Trophoblast cell (in vitro differentiated cells and primary cell): ENCODE measurements around the gene MAMLD1.

Source experiments
- DNase-seq, 2 donors: peaks; one replicate each; pipeline ENCODE4 v3.0.0-alpha.2; 2016
- H2AFZ ChIP-seq: 2 replicates; pipeline ENCODE4 v1.6.1; 2013; ENCODE audit warnings: low read length, moderate library complexity, mild to moderate bottlenecking; ENCODE audit not compliant: insufficient read depth, poor library complexity
- H2AK5ac ChIP-seq: 2 replicates; pipeline ENCODE4 v1.6.1; 2013; ENCODE audit warnings: mild to moderate bottlenecking, low read length
- H2BK120ac ChIP-seq: 2 replicates; pipeline ENCODE4 v1.6.1; 2013; ENCODE audit warnings: low read length, mild to moderate bottlenecking, moderate library complexity; ENCODE audit not compliant: insufficient read depth, poor library complexity
- H2BK12ac ChIP-seq: 2 replicates; pipeline ENCODE4 v1.6.1; 2013; ENCODE audit warnings: mild to moderate bottlenecking, low read length, moderate library complexity
- H2BK5ac ChIP-seq: 2 replicates; pipeline ENCODE4 v1.6.1; 2013; ENCODE audit warnings: low read length, low read depth, moderate library complexity, mild to moderate bottlenecking; ENCODE audit not compliant: poor library complexity
- H3K14ac ChIP-seq: 2 replicates; pipeline ENCODE4 v1.6.1; 2013; ENCODE audit warnings: mild to moderate bottlenecking, low read length
- H3K18ac ChIP-seq: 2 replicates; pipeline ENCODE4 v1.6.1; 2013; ENCODE audit warnings: mild to moderate bottlenecking, low read length
- H3K23ac ChIP-seq: 2 replicates; pipeline ENCODE4 v1.6.1; 2013; ENCODE audit warnings: low read length
- H3K27ac ChIP-seq: 2 replicates; pipeline ENCODE4 v1.5.1; 2013; ENCODE audit warnings: low read depth, mild to moderate bottlenecking, inconsistent platforms, low read length, moderate library complexity
- H3K27me3 ChIP-seq: 2 replicates; pipeline ENCODE4 v1.6.1; 2013; ENCODE audit warnings: inconsistent platforms, mild to moderate bottlenecking, low read length, moderate library complexity; ENCODE audit not compliant: insufficient read depth
- H3K36me3 ChIP-seq, 2 experiments: 1 replicate in 1 of 2; 2 replicates in 1 of 2; pipeline ENCODE4 v1.6.1; 2013; ENCODE audit warnings: low read length in 2 of 2, mild to moderate bottlenecking in 2 of 2, moderate library complexity in 1 of 2; ENCODE audit not compliant: insufficient read depth in 2 of 2, control insufficient read depth in 1 of 2
- H3K4ac ChIP-seq: 2 replicates; pipeline ENCODE4 v1.6.1; 2013; ENCODE audit warnings: low read depth, mild to moderate bottlenecking, low read length, moderate library complexity
- H3K4me1 ChIP-seq, 2 experiments: 1 replicate in 1 of 2; 2 replicates in 1 of 2; pipeline ENCODE4 v1.6.1; 2013; ENCODE audit warnings: low read length in 2 of 2, mild to moderate bottlenecking in 2 of 2, moderate library complexity in 1 of 2; ENCODE audit not compliant: insufficient read depth in 2 of 2, control insufficient read depth in 1 of 2
- H3K4me2 ChIP-seq: 2 replicates; pipeline ENCODE4 v1.6.1; 2013; ENCODE audit warnings: inconsistent platforms, mild to moderate bottlenecking, low read length, moderate library complexity
- H3K4me3 ChIP-seq: 2 replicates; pipeline ENCODE4 v1.5.1; 2013; ENCODE audit warnings: mild to moderate bottlenecking, low read depth, low read length, inconsistent platforms
- H3K79me1 ChIP-seq: one replicate; pipeline ENCODE4 v1.6.1; 2013; ENCODE audit warnings: low read length
- H3K79me2 ChIP-seq: 2 replicates; pipeline ENCODE4 v1.6.1; 2013; ENCODE audit warnings: low read length, mild to moderate bottlenecking; ENCODE audit not compliant: control insufficient read depth, insufficient read depth, poor library complexity
- H3K9ac ChIP-seq: 2 replicates; pipeline ENCODE4 v1.6.1; 2013; ENCODE audit warnings: mild to moderate bottlenecking, low read length
- H3K9me3 ChIP-seq: 2 replicates; pipeline ENCODE4 v1.6.1; 2013; ENCODE audit warnings: low read depth, mild to moderate bottlenecking, control low read depth, inconsistent platforms, low read length; ENCODE audit not compliant: insufficient read depth
- H4K12ac ChIP-seq: 2 replicates; pipeline ENCODE4 v1.6.1; 2013; ENCODE audit warnings: low read depth, mild to moderate bottlenecking, low read length, moderate library complexity
- H4K8ac ChIP-seq: 2 replicates; pipeline ENCODE4 v1.6.1; 2013; ENCODE audit warnings: low read depth, mild to moderate bottlenecking, low read length, moderate library complexity
- H4K91ac ChIP-seq: one replicate; pipeline ENCODE4 v1.6.1; 2013; ENCODE audit warnings: low read depth, mild to moderate bottlenecking, low read length, moderate library complexity
- WGBS: extraction: QIAGEN DNeasy Blood & Tissue Kit; methylation state at CpG from one replicate; pipeline ENCODE4 v1.1.7; 2013; ENCODE audit warnings: missing lambda C conversion rate; ENCODE audit not compliant: insufficient read length, insufficient coverage; ENCODE audit errors: extremely low coverage; 5-methylcytosine and 5-hydroxymethylcytosine counted together

MAMLD1 gene

DNA sequence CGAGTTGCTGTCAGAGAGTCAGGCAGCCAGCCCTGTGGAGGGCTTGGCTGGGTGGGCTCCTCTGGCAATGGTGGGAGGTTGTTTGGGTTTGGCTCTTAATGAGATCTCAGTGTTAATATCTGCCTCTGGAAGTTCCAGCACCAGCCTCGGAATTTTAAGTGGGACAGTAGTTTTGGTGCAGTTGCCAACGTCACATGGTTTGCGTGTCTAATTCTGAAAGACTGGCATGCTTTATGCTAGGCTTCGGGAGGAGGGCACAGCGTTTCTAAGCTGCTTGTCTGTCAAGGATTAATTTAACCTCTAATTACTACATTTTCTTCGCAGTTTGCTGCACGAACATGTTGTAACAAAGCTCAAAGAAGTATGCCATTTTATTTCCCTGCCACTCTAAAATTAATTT is 9.2 kb downstream of the MAMLD1 start:
- DNase-seq, result no peak
- no CpG with 5 or more reads among the region's 8 CpGs for WGBS
- Histone ChIP-seq H3K23ac (no peak overlapping the region), H4K12ac (no peak overlapping the region), H3K18ac (no peak overlapping the region), H3K4me3 (no peak overlapping the region), H4K8ac (no peak overlapping the region), H2BK120ac (no peak overlapping the region), H2AK5ac (no peak overlapping the region), H2BK5ac (no peak overlapping the region), H3K4me2 (no peak overlapping the region), H3K9me3 (no peaks in the 10 kb centered on the region), H2AFZ (no peak overlapping the region), H3K79me2 (no peaks in the 10 kb centered on the region), H3K79me1 (no peaks in the 10 kb centered on the region), H3K27ac (no peak overlapping the region), H4K91ac (no peak overlapping the region), H3K4ac (no peak overlapping the region), H3K36me3 (no peaks in the 10 kb centered on the region), H3K9ac (no peak overlapping the region), H2BK12ac (no peak overlapping the region), H3K4me1 (no peaks in the 10 kb centered on the region), H3K27me3 (no peaks in the 10 kb centered on the region), H3K14ac (no peak overlapping the region)

DNA sequence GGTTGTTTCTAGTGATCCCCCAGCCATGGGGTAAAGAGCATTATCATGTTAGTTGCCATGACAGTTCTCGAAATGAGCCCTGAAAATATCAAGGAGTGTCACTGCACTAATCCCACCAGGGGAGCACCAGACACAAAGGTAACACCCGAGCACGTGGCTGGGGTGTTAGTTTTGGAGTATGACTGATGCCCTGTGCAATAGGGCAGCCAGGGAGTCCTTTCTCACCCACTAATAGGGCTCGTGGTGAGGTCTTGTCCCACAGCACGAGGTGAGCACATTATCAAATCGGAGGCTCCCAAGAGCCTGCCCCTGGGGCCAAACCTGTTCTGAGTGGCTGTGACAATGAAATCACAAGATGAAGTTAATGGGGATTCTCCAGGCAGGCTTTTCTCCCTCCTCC is 9.6 kb downstream of the MAMLD1 start:
- no peak overlapping the region for H2AFZ ChIP-seq
- no peak overlapping the region for H3K9ac ChIP-seq
- H3K36me3 ChIP-seq, result no peaks in the 10 kb centered on the region
- H3K79me1 ChIP-seq, result no peaks in the 10 kb centered on the region
- no peak overlapping the region for H3K14ac ChIP-seq
- H3K27ac ChIP-seq, result no peak overlapping the region
- no peak overlapping the region for H2BK12ac ChIP-seq
- no peak overlapping the region for H4K12ac ChIP-seq
- H3K23ac ChIP-seq, result no peak overlapping the region
- H2AK5ac ChIP-seq, result no peak overlapping the region
- H3K18ac ChIP-seq, result no peak overlapping the region
- H3K4ac ChIP-seq, result no peak overlapping the region
- H3K79me2 ChIP-seq, result no peaks in the 10 kb centered on the region
- no peak overlapping the region for H2BK5ac ChIP-seq
- no CpG with 5 or more reads among the region's 6 CpGs for WGBS
- no peak overlapping the region for H3K4me3 ChIP-seq
- H2BK120ac ChIP-seq, result no peak overlapping the region
- H3K4me1 ChIP-seq, result no peaks in the 10 kb centered on the region
- no peak overlapping the region for H4K8ac ChIP-seq
- H4K91ac ChIP-seq, result no peak overlapping the region
- no peaks in the 10 kb centered on the region for H3K27me3 ChIP-seq
- DNase-seq, result no peak
- no peaks in the 10 kb centered on the region for H3K9me3 ChIP-seq
- H3K4me2 ChIP-seq, result no peak overlapping the region

DNA sequence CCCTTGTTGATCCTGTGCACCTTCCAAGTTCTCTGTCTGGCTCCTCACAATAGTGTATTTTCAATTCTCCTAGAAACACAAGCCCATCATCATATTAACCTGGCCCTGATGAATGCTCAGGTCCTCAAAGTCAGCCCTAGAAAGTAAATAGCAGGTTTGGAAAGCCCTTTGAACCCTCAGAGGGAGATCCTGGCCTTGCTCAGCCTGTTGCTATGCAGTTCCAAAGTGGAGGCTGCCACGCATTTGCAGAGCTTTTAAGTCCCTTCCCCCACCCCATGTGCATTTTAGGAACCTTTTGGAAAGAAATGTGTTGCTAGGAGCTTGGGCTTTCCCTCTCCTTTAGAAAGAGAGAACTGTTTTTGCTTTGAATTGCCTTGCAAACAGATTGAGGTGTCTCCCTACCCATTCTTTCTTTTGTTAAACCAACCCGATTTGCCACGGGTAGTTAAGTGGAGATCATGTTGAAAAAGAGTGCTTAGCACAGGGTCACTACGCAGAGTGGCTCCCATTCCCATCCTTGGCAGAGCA is 12.2 kb downstream of the MAMLD1 start:
- H3K9ac ChIP-seq, result no peak overlapping the region
- no CpG with 5 or more reads among the region's 4 CpGs for WGBS
- no peak for DNase-seq

DNA sequence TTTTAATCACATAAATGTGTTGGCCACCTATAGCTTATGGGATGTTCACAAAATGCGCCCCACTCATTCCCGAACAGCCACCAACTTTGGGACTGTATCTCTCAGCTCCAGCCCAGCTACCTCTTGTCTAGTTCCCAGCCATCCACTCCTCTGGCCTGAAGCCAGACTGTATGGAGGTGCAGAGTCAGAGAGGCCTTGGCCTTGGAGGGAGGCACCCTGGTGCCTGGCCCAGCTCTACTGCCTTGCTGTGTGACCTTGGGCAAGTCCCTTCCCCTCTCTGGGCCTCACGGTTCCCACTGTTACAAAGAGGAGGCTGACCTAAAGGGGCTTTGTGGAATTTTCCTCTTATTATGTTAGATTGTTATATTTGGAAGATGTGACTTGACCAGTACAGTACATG is 13.9 kb downstream of the MAMLD1 start:
- Histone ChIP-seq H3K36me3 (no peaks in the 10 kb centered on the region), H3K79me1 (no peaks in the 10 kb centered on the region), H3K27me3 (no peaks in the 10 kb centered on the region), H3K27ac (no peak overlapping the region), H3K14ac (no peak overlapping the region), H2BK120ac (no peak overlapping the region), H3K4me1 (no peaks in the 10 kb centered on the region), H2BK5ac (no peak overlapping the region), H4K8ac (no peak overlapping the region), H3K9me3 (no peaks in the 10 kb centered on the region), H4K91ac (no peak overlapping the region), H3K79me2 (no peaks in the 10 kb centered on the region), H3K4me2 (no peak overlapping the region), H3K18ac (no peak overlapping the region), H3K4me3 (no peak overlapping the region), H2AK5ac (no peak overlapping the region), H4K12ac (no peak overlapping the region), H3K4ac (no peak overlapping the region), H3K23ac (no peak overlapping the region), H2AFZ (no peak overlapping the region), H2BK12ac (no peak overlapping the region), H3K9ac (no peak overlapping the region)
- no CpG with 5 or more reads among the region's 3 CpGs for WGBS
- no peak for DNase-seq

More for the DNA sequence above, 12.2 kb downstream of the MAMLD1 start:
- no peak overlapping the region for H2AK5ac ChIP-seq
- no peak overlapping the region for H3K27ac ChIP-seq
- H4K91ac ChIP-seq, result no peak overlapping the region
- H2AFZ ChIP-seq, result no peak overlapping the region
- no peak overlapping the region for H2BK5ac ChIP-seq
- H3K36me3 ChIP-seq, result no peaks in the 10 kb centered on the region
- H3K4me1 ChIP-seq, result no peaks in the 10 kb centered on the region
- H3K18ac ChIP-seq, result no peak overlapping the region
- H3K9me3 ChIP-seq, result no peaks in the 10 kb centered on the region
- H3K79me1 ChIP-seq, result no peaks in the 10 kb centered on the region
- no peak overlapping the region for H3K4me2 ChIP-seq
- H3K4ac ChIP-seq, result no peak overlapping the region
- no peak overlapping the region for H3K14ac ChIP-seq
- H4K8ac ChIP-seq, result no peak overlapping the region
- H2BK120ac ChIP-seq, result no peak overlapping the region
- no peak overlapping the region for H4K12ac ChIP-seq
- no peak overlapping the region for H2BK12ac ChIP-seq
- no peaks in the 10 kb centered on the region for H3K27me3 ChIP-seq
- no peaks in the 10 kb centered on the region for H3K79me2 ChIP-seq
- no peak overlapping the region for H3K4me3 ChIP-seq
- H3K23ac ChIP-seq, result no peak overlapping the region
